ENCODE data around the gene HS3ST3A1.
"Not testable (repeated sequence)": the region's sequence is repeated elsewhere in the genome, so short reads cannot be mapped to it uniquely, and the experiment has no call there.

Gene HS3ST3A1

DNA sequence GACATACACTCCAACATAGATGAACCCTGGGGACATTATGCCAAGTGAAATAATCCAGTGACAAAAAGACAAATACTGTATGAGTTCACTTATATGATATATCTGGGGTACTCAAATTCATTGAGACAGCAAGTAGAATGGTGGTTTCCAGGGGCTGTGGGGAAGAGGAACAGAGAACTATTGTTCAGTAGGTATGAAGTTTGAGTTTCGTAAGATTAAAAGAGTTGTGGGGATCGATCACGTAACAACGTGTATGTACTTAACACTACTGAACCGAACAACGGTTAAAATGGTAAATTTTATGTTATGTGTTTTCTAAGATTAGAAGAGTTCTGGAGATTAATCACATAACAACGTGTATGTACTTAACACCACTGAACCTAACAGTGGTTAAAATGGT lies 100.8 kb downstream of the HS3ST3A1 start:
- H3K9ac ChIP-seq (ENCODE audit: low read length in 5 of 5), result no peak overlapping the region
- no peak overlapping the region for H3K27ac ChIP-seq (ENCODE audit: low read depth, low read length)
- no peaks in the 10 kb centered on the region for H3K4me1 ChIP-seq (ENCODE audit: control insufficient read depth in 5 of 5, insufficient read depth in 5 of 5, low read length in 5 of 5)

GRCh38 chr17:13498184-13498583 lies 103.5 kb downstream of the HS3ST3A1 start:
- H3K9me3 ChIP-seq (ENCODE audit: control insufficient read depth in 5 of 5, low read length in 5 of 5), result no peaks in the 10 kb centered on the region

More for the DNA sequence above, 100.8 kb downstream of the HS3ST3A1 start:
- no peaks in the 10 kb centered on the region for H3K27me3 ChIP-seq (ENCODE audit: control insufficient read depth in 5 of 5, insufficient read depth in 4 of 5, low read length in 5 of 5)
- no peaks in the 10 kb centered on the region for H3K9me3 ChIP-seq (ENCODE audit: control insufficient read depth in 5 of 5, low read length in 5 of 5)
- H3K4me3 ChIP-seq (ENCODE audit: low read depth in 1 of 5, low read length in 5 of 5), result no peak overlapping the region
- no peaks in the 10 kb centered on the region for H3K36me3 ChIP-seq (ENCODE audit: control insufficient read depth in 5 of 5, insufficient read depth in 5 of 5, low read length in 5 of 5)

GRCh38 chr17:13496553-13497056 lies 105.1 kb downstream of the HS3ST3A1 start:
- H3K9ac ChIP-seq (ENCODE audit: low read length in 5 of 5); H3K36me3 ChIP-seq (ENCODE audit: control insufficient read depth in 5 of 5, insufficient read depth in 5 of 5, low read length in 5 of 5); H3K9me3 ChIP-seq (ENCODE audit: control insufficient read depth in 5 of 5, low read length in 5 of 5); H3K27me3 ChIP-seq (ENCODE audit: control insufficient read depth in 5 of 5, insufficient read depth in 4 of 5, low read length in 5 of 5); H3K4me3 ChIP-seq (ENCODE audit: low read depth in 1 of 5, low read length in 5 of 5); H3K27ac ChIP-seq (ENCODE audit: low read depth, low read length); H3K4me1 ChIP-seq (ENCODE audit: control insufficient read depth in 5 of 5, insufficient read depth in 5 of 5, low read length in 5 of 5): not testable (repeated sequence)

More at GRCh38 chr17:13498184-13498583, 103.5 kb downstream of the HS3ST3A1 start:
- H3K36me3 ChIP-seq (ENCODE audit: control insufficient read depth in 5 of 5, insufficient read depth in 5 of 5, low read length in 5 of 5), result no peaks in the 10 kb centered on the region
- H3K4me3 ChIP-seq (ENCODE audit: low read depth in 1 of 5, low read length in 5 of 5), result no peak overlapping the region
- H3K27me3 ChIP-seq (ENCODE audit: control insufficient read depth in 5 of 5, insufficient read depth in 4 of 5, low read length in 5 of 5), result no peaks in the 10 kb centered on the region
- H3K27ac ChIP-seq (ENCODE audit: low read depth, low read length), result no peak overlapping the region
- H3K9ac ChIP-seq (ENCODE audit: low read length in 5 of 5), result no peak overlapping the region
- H3K4me1 ChIP-seq (ENCODE audit: control insufficient read depth in 5 of 5, insufficient read depth in 5 of 5, low read length in 5 of 5), result no peaks in the 10 kb centered on the region

DNA sequence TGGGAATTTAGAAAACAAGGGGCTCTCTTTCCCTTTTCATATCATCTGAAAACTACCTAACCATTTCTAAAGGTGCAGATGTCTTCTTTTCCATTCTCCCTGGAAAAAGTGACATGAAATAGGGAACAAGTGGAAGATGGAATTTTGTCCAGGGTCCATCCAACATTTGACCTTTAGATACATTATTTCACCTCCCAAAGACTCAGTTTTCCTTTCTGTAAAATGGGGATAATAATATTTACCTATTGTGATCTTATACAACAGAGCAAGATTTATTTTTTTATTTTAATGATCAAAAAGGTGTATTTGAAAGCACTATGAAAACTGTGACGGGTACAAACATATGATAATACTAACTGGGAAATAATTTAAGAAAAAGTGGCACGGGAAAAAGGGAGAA lies 106.3 kb downstream of the HS3ST3A1 start:
- Histone ChIP-seq H3K36me3 (ENCODE audit: control insufficient read depth in 5 of 5, insufficient read depth in 5 of 5, low read length in 5 of 5) (no peaks in the 10 kb centered on the region), H3K27me3 (ENCODE audit: control insufficient read depth in 5 of 5, insufficient read depth in 4 of 5, low read length in 5 of 5) (no peaks in the 10 kb centered on the region), H3K9me3 (ENCODE audit: control insufficient read depth in 5 of 5, low read length in 5 of 5) (no peaks in the 10 kb centered on the region), H3K9ac (ENCODE audit: low read length in 5 of 5) (no peak overlapping the region), H3K4me3 (ENCODE audit: low read depth in 1 of 5, low read length in 5 of 5) (no peak overlapping the region), H3K4me1 (ENCODE audit: control insufficient read depth in 5 of 5, insufficient read depth in 5 of 5, low read length in 5 of 5) (no peaks in the 10 kb centered on the region), H3K27ac (ENCODE audit: low read depth, low read length) (no peak overlapping the region)

GRCh38 chr17:13492737-13493122 lies 109.0 kb downstream of the HS3ST3A1 start:
- Histone ChIP-seq H3K36me3 (ENCODE audit: control insufficient read depth in 5 of 5, insufficient read depth in 5 of 5, low read length in 5 of 5) (no peaks in the 10 kb centered on the region), H3K27ac (ENCODE audit: low read depth, low read length) (no peak overlapping the region)

GRCh38 chr17:13491916-13492736 lies 109.6 kb downstream of the HS3ST3A1 start:
- Histone ChIP-seq H3K36me3 (ENCODE audit: control insufficient read depth in 5 of 5, insufficient read depth in 5 of 5, low read length in 5 of 5) (no peaks in the 10 kb centered on the region), H3K27me3 (ENCODE audit: control insufficient read depth in 5 of 5, insufficient read depth in 4 of 5, low read length in 5 of 5) (no peaks in the 10 kb centered on the region), H3K4me1 (ENCODE audit: control insufficient read depth in 5 of 5, insufficient read depth in 5 of 5, low read length in 5 of 5) (no peaks in the 10 kb centered on the region), H3K9me3 (ENCODE audit: control insufficient read depth in 5 of 5, low read length in 5 of 5) (no peaks in the 10 kb centered on the region), H3K27ac (ENCODE audit: low read depth, low read length) (no peak overlapping the region), H3K4me3 (ENCODE audit: low read depth in 1 of 5, low read length in 5 of 5) (no peak overlapping the region), H3K9ac (ENCODE audit: low read length in 5 of 5) (no peak overlapping the region)

More at GRCh38 chr17:13492737-13493122, 109.0 kb downstream of the HS3ST3A1 start:
- Histone ChIP-seq H3K4me3 (ENCODE audit: low read depth in 1 of 5, low read length in 5 of 5) (no peak overlapping the region), H3K9ac (ENCODE audit: low read length in 5 of 5) (no peak overlapping the region), H3K4me1 (ENCODE audit: control insufficient read depth in 5 of 5, insufficient read depth in 5 of 5, low read length in 5 of 5) (no peaks in the 10 kb centered on the region), H3K9me3 (ENCODE audit: control insufficient read depth in 5 of 5, low read length in 5 of 5) (no peaks in the 10 kb centered on the region), H3K27me3 (ENCODE audit: control insufficient read depth in 5 of 5, insufficient read depth in 4 of 5, low read length in 5 of 5) (no peaks in the 10 kb centered on the region)

DNA sequence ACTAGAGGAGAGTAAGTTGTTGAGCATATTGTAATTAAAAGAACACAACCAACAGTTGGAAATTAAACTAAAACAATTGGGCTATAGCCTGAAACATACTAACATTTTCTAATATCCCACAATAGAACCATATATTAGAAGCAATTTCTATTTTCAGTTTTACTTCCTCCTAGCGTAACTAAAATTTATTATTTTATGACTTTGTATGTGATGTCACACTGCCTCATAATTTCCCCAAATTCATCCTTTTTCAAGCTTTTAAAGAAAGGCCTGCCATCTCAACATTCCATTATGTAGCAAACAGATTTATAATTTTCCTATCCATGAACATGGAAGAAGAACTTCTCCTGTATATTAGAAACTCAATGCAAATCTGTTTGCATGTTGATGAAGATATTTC lies 110.2 kb downstream of the HS3ST3A1 start:
- H3K9ac ChIP-seq (ENCODE audit: low read length in 5 of 5), result no peak overlapping the region
- H3K27me3 ChIP-seq (ENCODE audit: control insufficient read depth in 5 of 5, insufficient read depth in 4 of 5, low read length in 5 of 5), result no peaks in the 10 kb centered on the region
- H3K9me3 ChIP-seq (ENCODE audit: control insufficient read depth in 5 of 5, low read length in 5 of 5), result no peaks in the 10 kb centered on the region
- H3K27ac ChIP-seq (ENCODE audit: low read depth, low read length), result no peak overlapping the region
- H3K4me3 ChIP-seq (ENCODE audit: low read depth in 1 of 5, low read length in 5 of 5), result no peak overlapping the region
- H3K36me3 ChIP-seq (ENCODE audit: control insufficient read depth in 5 of 5, insufficient read depth in 5 of 5, low read length in 5 of 5), result no peaks in the 10 kb centered on the region
- no peaks in the 10 kb centered on the region for H3K4me1 ChIP-seq (ENCODE audit: control insufficient read depth in 5 of 5, insufficient read depth in 5 of 5, low read length in 5 of 5)

DNA sequence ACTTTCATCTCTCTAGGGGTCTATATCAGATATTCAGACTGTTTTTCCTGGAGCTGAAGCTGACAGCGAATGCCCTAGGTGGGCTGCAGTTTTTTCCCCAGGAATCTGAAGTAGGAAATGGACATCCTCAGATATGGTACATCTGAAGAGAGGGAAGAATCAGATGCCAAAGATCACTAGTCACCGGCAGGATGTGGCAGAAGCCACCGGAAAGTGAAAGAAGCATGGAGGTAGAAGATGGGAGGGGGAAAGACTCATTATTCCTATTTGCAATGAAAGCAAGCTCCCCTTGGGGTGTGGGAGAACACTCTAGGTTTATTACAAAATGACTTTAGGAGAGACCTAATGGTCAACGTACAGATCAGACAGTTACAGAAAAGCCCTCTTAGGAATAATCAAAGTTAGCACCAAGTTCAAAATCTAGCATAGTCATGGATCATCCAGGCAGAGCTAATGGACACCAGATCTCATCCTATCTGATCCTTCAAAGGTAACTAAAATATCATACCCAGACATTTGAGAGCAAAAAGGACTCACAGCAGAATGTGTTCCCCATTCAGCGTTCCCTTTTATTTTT lies 110.7 kb downstream of the HS3ST3A1 start:
- Histone ChIP-seq H3K9me3 (ENCODE audit: control insufficient read depth in 5 of 5, low read length in 5 of 5) (no peaks in the 10 kb centered on the region), H3K4me1 (ENCODE audit: control insufficient read depth in 5 of 5, insufficient read depth in 5 of 5, low read length in 5 of 5) (no peaks in the 10 kb centered on the region)

DNA sequence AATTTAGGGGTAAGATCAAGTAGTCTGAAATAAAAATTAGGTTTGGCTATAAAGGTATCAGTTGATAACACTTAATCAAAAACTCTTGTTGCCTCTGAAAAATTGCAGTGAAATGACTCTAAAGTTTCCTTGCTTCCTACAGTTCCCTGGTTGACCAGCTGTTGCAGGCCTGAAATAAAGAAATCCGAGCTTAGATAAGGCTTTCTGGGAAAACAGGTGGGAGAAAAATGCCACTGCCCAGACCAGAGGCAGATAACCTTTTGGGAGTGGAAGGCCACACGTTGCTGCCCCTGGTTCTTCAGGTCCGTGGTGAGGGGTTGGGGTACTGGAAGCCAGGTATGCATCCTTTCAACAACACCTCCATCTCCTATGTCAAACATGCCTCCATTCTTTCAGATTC lies 111.3 kb downstream of the HS3ST3A1 start:
- Histone ChIP-seq H3K27me3 (ENCODE audit: control insufficient read depth in 5 of 5, insufficient read depth in 4 of 5, low read length in 5 of 5) (no peaks in the 10 kb centered on the region), H3K4me1 (ENCODE audit: control insufficient read depth in 5 of 5, insufficient read depth in 5 of 5, low read length in 5 of 5) (no peaks in the 10 kb centered on the region), H3K36me3 (ENCODE audit: control insufficient read depth in 5 of 5, insufficient read depth in 5 of 5, low read length in 5 of 5) (no peaks in the 10 kb centered on the region), H3K9ac (ENCODE audit: low read length in 5 of 5) (no peak overlapping the region), H3K4me3 (ENCODE audit: low read depth in 1 of 5, low read length in 5 of 5) (no peak overlapping the region), H3K27ac (ENCODE audit: low read depth, low read length) (no peak overlapping the region), H3K9me3 (ENCODE audit: control insufficient read depth in 5 of 5, low read length in 5 of 5) (no peaks in the 10 kb centered on the region)

More for the DNA sequence above, 110.7 kb downstream of the HS3ST3A1 start:
- H3K27me3 ChIP-seq (ENCODE audit: control insufficient read depth in 5 of 5, insufficient read depth in 4 of 5, low read length in 5 of 5), result no peaks in the 10 kb centered on the region
- no peak overlapping the region for H3K4me3 ChIP-seq (ENCODE audit: low read depth in 1 of 5, low read length in 5 of 5)
- no peak overlapping the region for H3K9ac ChIP-seq (ENCODE audit: low read length in 5 of 5)
- H3K36me3 ChIP-seq (ENCODE audit: control insufficient read depth in 5 of 5, insufficient read depth in 5 of 5, low read length in 5 of 5), result no peaks in the 10 kb centered on the region
- no peak overlapping the region for H3K27ac ChIP-seq (ENCODE audit: low read depth, low read length)

GRCh38 chr17:13485327-13485726 lies 116.4 kb downstream of the HS3ST3A1 start:
- Histone ChIP-seq H3K4me1 (ENCODE audit: control insufficient read depth in 5 of 5, insufficient read depth in 5 of 5, low read length in 5 of 5) (no peaks in the 10 kb centered on the region), H3K9ac (ENCODE audit: low read length in 5 of 5) (no peak overlapping the region), H3K27ac (ENCODE audit: low read depth, low read length) (no peak overlapping the region), H3K36me3 (ENCODE audit: control insufficient read depth in 5 of 5, insufficient read depth in 5 of 5, low read length in 5 of 5) (no peaks in the 10 kb centered on the region), H3K27me3 (ENCODE audit: control insufficient read depth in 5 of 5, insufficient read depth in 4 of 5, low read length in 5 of 5) (no peaks in the 10 kb centered on the region), H3K9me3 (ENCODE audit: control insufficient read depth in 5 of 5, low read length in 5 of 5) (peaks cover 0 to 16% (median 8%) of the 10 kb centered on the region in 5 donors), H3K4me3 (ENCODE audit: low read depth in 1 of 5, low read length in 5 of 5) (no peak overlapping the region)

Data from subcutaneous abdominal adipose tissue (tissue), 5 donors.